ENCODE results near the gene GAPVD1. TPM values are rescaled to one million over a fixed set of nuclear protein-coding genes. Genes with fewer than 3 reads are reported as not detected.

GAPVD1 gene
- total RNA-seq, 4 donors from 2014 or later, result 56.8 to 66.6 (median 63.9) TPM

DNA sequence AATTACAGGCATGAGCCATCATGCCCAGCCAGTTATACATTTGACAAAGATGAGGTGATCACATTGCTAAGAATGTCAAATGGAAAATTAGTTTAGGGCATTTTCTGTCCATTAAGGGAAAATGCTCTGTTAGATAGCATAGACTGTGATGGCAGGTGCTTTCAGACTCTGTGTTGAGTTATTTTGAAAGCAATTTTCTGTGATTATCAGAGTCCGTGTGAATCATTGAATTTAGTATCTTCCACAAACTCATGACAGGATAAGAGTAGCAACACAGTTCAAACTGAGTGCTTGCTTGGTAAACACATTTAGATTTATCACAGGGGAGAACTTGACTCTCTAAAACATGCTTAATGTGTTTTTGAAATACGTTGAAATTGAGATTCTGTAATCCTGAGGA is 69.0 kb downstream of the GAPVD1 start:
- Histone ChIP-seq H3K4me1 (peaks cover 0 to 10% (median 0%) of the 10 kb centered on the region in 4 donors), H3K27me3 (no peaks in the 10 kb centered on the region), H3K4me3 (no peak overlapping the region), H3K36me3 (peaks cover 6 to 87% (median 10%) of the 10 kb centered on the region in 3 donors), H3K27ac (no peak overlapping the region), H3K9me3 (no peaks in the 10 kb centered on the region)
- DNase-seq (ENCODE audit: low spot score in 2 of 2), result no peak
- TF ChIP-seq EP300 (IDR thresholded peaks at IDR 0.05) (no peak), POLR2A (IDR thresholded peaks at IDR 0.05) (no peak)
- TF ChIP-seq, protein P1, sequence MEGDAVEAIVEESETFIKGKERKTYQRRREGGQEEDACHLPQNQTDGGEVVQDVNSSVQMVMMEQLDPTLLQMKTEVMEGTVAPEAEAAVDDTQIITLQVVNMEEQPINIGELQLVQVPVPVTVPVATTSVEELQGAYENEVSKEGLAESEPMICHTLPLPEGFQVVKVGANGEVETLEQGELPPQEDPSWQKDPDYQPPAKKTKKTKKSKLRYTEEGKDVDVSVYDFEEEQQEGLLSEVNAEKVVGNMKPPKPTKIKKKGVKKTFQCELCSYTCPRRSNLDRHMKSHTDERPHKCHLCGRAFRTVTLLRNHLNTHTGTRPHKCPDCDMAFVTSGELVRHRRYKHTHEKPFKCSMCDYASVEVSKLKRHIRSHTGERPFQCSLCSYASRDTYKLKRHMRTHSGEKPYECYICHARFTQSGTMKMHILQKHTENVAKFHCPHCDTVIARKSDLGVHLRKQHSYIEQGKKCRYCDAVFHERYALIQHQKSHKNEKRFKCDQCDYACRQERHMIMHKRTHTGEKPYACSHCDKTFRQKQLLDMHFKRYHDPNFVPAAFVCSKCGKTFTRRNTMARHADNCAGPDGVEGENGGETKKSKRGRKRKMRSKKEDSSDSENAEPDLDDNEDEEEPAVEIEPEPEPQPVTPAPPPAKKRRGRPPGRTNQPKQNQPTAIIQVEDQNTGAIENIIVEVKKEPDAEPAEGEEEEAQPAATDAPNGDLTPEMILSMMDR (IDR thresholded peaks at IDR 0.05), result no peak
- 71 to 86% methylated on average over 2 of the region's 2 CpGs for WGBS, 2 donors

DNA sequence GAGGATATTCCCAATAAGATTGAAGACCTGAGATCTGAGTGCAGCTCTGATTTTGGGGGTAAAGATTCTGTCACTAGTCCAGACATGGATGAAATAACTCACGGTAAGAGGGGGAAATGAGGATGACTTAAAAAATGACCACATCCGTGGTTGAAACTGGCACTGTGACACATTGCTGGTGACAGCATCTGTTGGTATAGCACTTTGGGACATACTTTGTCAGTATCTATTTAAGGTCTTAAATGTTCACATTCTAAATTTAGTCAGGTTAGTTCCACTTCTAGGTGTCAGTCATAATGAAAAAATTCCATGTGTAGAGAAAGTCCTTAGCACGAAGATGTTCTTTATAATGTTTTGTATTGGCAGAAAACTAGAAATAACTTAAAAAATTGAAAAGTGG is 70.9 kb downstream of the GAPVD1 start:
- Histone ChIP-seq H3K4me3 (no peak overlapping the region), H3K27me3 (no peaks in the 10 kb centered on the region), H3K9me3 (no peaks in the 10 kb centered on the region), H3K4me1 (peaks cover 0 to 10% (median 0%) of the 10 kb centered on the region in 4 donors), H3K36me3 (peaks cover 6 to 83% (median 10%) of the 10 kb centered on the region in 3 donors), H3K27ac (no peak overlapping the region)
- DNase-seq (ENCODE audit: low spot score in 2 of 2), result no peak
- 88 to 89% methylated on average over 3 of the region's 3 CpGs for WGBS, 2 donors
- TF ChIP-seq POLR2A (IDR thresholded peaks at IDR 0.05) (no peak), EP300 (IDR thresholded peaks at IDR 0.05) (no peak)
- TF ChIP-seq, protein P1 (IDR thresholded peaks at IDR 0.05), result no peak

DNA sequence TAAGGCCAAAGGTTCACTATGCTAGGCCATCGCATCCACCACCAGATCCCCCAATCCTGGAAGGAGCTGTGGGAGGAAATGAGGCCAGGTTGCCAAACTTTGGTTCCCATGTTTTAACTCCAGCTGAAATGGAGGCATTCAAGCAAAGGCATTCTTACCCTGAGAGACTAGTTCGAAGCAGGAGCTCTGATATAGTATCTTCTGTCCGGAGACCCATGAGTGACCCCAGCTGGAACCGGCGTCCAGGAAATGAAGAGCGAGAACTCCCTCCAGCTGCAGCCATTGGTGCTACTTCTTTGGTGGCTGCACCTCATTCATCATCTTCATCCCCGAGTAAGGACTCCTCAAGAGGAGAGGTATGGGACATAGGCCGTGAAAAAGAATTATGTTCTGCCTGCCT is 75.6 kb downstream of the GAPVD1 start:
- Histone ChIP-seq H3K4me3 (no peak overlapping the region), H3K27me3 (no peaks in the 10 kb centered on the region), H3K27ac (no peak overlapping the region), H3K9me3 (no peaks in the 10 kb centered on the region), H3K36me3 (peaks cover 0 to 94% (median 16%) of the 10 kb centered on the region in 3 donors), H3K4me1 (no peaks in the 10 kb centered on the region)
- TF ChIP-seq EP300 (IDR thresholded peaks at IDR 0.05) (no peak), POLR2A (IDR thresholded peaks at IDR 0.05) (no peak)
- TF ChIP-seq, protein P1 (IDR thresholded peaks at IDR 0.05), result no peak
- no peak for DNase-seq (ENCODE audit: low spot score in 2 of 2)
- 66 to 71% methylated on average over 8 of the region's 8 CpGs for WGBS, 2 donors

DNA sequence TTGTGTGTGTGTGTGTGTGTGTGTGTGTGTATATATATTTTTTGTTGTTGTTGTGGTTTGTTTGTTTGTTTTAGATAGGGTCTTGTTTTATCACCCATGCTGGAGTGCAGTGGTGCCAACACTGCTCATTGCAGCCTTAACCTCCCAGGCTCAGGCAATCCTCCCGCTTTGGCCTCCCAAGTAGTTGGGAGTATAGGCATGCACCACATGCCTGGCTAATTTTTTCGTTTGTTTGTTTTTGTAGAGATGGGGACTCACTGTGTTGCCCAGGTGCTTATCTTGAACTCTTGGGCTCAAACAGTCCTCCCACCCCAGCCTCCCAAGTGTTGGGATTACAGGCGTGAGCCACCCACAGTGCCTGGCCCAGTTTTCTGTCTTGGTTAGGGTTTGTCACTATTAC is 77.3 kb downstream of the GAPVD1 start:
- TF ChIP-seq EP300 (IDR thresholded peaks at IDR 0.05) (no peak), POLR2A (IDR thresholded peaks at IDR 0.05) (no peak)
- TF ChIP-seq, protein P1 (IDR thresholded peaks at IDR 0.05), result no peak
- no peaks in the 10 kb centered on the region for H3K9me3 ChIP-seq
- WGBS, 2 donors, result 90 to 95% methylated on average over 3 of the region's 3 CpGs
- H3K27ac ChIP-seq, result no peak overlapping the region
- peaks cover 0 to 85% (median 11%) of the 10 kb centered on the region in 3 donors for H3K36me3 ChIP-seq
- DNase-seq (ENCODE audit: low spot score in 2 of 2), result no peak
- no peaks in the 10 kb centered on the region for H3K27me3 ChIP-seq
- peaks cover 0 to 7% (median 2%) of the 10 kb centered on the region in 4 donors for H3K4me1 ChIP-seq
- H3K4me3 ChIP-seq, result no peak overlapping the region

DNA sequence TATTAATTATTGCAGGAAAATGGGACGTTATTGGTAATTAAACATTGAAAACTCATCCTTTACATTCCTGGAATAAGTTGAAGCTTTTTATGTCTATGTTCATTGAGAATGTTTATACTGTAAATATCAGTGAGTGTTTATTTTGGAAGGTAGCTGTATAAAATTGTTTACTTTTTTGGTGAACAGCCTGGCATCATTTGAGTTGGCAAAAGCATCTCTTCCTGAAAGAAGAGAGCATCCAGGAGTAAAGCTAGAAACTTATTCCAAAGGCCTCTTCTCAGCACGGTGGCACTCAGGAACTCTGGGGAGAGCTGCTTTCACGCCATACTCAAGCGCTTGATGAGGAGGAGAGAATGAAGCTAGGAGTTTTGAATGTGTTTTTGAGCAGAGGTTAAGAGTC is 79.9 kb downstream of the GAPVD1 start:
- 77 to 85% methylated on average over 4 of the region's 4 CpGs for WGBS, 2 donors
- Histone ChIP-seq H3K27me3 (no peaks in the 10 kb centered on the region), H3K4me3 (no peak overlapping the region), H3K9me3 (no peaks in the 10 kb centered on the region), H3K36me3 (peaks cover 0 to 81% (median 11%) of the 10 kb centered on the region in 3 donors), H3K27ac (no peak overlapping the region), H3K4me1 (peaks cover 0 to 10% (median 2%) of the 10 kb centered on the region in 4 donors)
- TF ChIP-seq, protein P1 (IDR thresholded peaks at IDR 0.05), result no peak
- TF ChIP-seq POLR2A (IDR thresholded peaks at IDR 0.05), result no peak
- no peak for TF ChIP-seq EP300 (IDR thresholded peaks at IDR 0.05)
- DNase-seq (ENCODE audit: low spot score in 2 of 2), result no peak
